Measurements from ENCODE around the gene PPDPF.
"Not testable (repeated sequence)": the region's sequence is repeated elsewhere in the genome, so short reads cannot be mapped to it uniquely, and the experiment has no call there.

PPDPF gene

GRCh38 chr20:63520504-63520933 is at the start of gene PPDPF:
Gene PPDPF (plus strand): TSS chr20:63520765. CDS start chr20:63521309, 544 bp downstream.
- DNase-seq (ENCODE audit: low spot score), result peak; percentile 85

- no peak for DNase-seq (ENCODE audit: low spot score)
These were observed 49.4 kb upstream of the PPDPF start for GRCh38 chr20:63471002-63471716.

GRCh38 chr20:63471717-63471980 is 48.9 kb upstream of the PPDPF start:
- no peak for DNase-seq (ENCODE audit: low spot score)

GRCh38 chr20:63471981-63472831 is 48.4 kb upstream of the PPDPF start, which contains the start of gene KCNQ2:
Gene KCNQ2 (minus strand): TSS chr20:63472655. CDS start chr20:63472463, 192 bp downstream.
- DNase-seq (ENCODE audit: low spot score), result no peak

GRCh38 chr20:63472862-63473390 is 47.6 kb upstream of the PPDPF start:
- no peak for DNase-seq (ENCODE audit: low spot score)

- DNase-seq (ENCODE audit: low spot score), result no peak
These were observed 46.8 kb upstream of the PPDPF start for GRCh38 chr20:63473555-63474449.

GRCh38 chr20:63475209-63475608 is 45.4 kb upstream of the PPDPF start:
- DNase-seq (ENCODE audit: low spot score), result no peak

- no peak for DNase-seq (ENCODE audit: low spot score)
These were observed 43.4 kb upstream of the PPDPF start for GRCh38 chr20:63477061-63477616.

GRCh38 chr20:63477944-63478343 is 42.6 kb upstream of the PPDPF start:
- DNase-seq (ENCODE audit: low spot score), result no peak

GRCh38 chr20:63478346-63479302 is 41.9 kb upstream of the PPDPF start:
- DNase-seq (ENCODE audit: low spot score), result no peak

GRCh38 chr20:63479695-63480419 is 40.7 kb upstream of the PPDPF start:
- not testable (repeated sequence) for DNase-seq (ENCODE audit: low spot score)

- no peak for DNase-seq (ENCODE audit: low spot score)
These were observed 39.1 kb upstream of the PPDPF start for GRCh38 chr20:63481503-63481902.

GRCh38 chr20:63482021-63482587 is 38.5 kb upstream of the PPDPF start:
- no peak for DNase-seq (ENCODE audit: low spot score)

GRCh38 chr20:63483834-63484233 is 36.7 kb upstream of the PPDPF start:
- no peak for DNase-seq (ENCODE audit: low spot score)

GRCh38 chr20:63484236-63484635 is 36.3 kb upstream of the PPDPF start:
- no peak for DNase-seq (ENCODE audit: low spot score)

- no peak for DNase-seq (ENCODE audit: low spot score)
These were observed 35.7 kb upstream of the PPDPF start for GRCh38 chr20:63484651-63485403.

- no peak for DNase-seq (ENCODE audit: low spot score)
These were observed 34.2 kb upstream of the PPDPF start for GRCh38 chr20:63486300-63486855.

- no peak for DNase-seq (ENCODE audit: low spot score)
These were observed 33.3 kb upstream of the PPDPF start for GRCh38 chr20:63487116-63487764.
